SH-SY5Y (cell line): ENCODE data around the gene RBM17.

Experiments used
- GATA2 ChIP-seq: IDR thresholded peaks from 2 replicates; pipeline ENCODE4 v1.6.1; 2011; ENCODE audit warnings: mild to moderate bottlenecking, low read depth, low read length
- GATA3 ChIP-seq: IDR thresholded peaks from 2 replicates; pipeline ENCODE4 v1.6.1; 2011; ENCODE audit warnings: low read depth, mild to moderate bottlenecking, low read length, moderate library complexity

DNA sequence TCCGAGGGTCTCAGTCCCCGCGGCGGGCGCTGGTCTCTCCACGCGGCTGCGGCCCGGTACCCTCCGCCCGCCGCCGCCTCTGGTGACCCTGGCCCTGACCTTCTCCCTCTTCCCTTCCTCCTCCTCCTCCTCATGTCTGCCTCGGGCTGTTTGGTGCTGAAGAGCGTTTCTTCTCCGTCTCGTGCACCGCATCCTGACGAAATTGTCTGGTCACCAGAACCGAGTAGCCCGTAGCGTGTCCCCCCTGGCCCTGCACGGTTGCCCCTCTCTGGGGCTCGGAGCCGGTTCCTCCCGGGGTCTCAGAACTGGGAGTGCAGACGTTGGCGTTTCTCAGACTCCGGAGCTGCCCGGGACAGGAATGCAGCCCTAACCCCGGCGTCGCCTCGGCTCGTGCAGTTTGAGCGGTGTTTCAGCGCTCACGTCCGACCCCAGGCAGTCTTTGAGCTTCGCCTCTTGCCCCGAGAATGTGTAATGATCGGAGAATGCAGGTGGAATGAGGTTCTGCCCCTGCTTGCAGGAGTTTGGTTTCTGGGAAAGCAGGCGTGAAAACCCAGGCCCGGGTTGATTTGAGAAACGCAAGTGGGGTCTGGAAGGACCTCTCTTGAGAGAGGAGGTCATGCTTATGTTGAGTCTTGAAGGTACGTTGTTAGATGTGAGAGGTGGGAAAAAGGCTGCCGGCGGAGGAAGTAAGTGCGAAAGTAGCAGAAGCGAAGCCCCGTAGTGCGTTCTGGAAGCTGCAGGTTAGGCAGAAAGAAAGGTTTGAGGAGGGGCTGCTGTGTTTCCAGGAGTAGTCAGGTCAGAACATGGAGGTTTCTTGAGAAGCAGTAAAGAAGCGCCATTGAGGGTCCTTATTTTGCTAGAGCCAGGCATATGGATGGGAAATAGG, 743 bp downstream of the RBM17 start:
- no peak for TF ChIP-seq GATA2
- TF ChIP-seq GATA3 = no peak
